WI38 (cell line): ENCODE results near the gene DNAJC2.

ENCODE experiments used
- H3K4me3 ChIP-seq: 2 replicates; pipeline ENCODE4 v1.5.1; 2011; ENCODE audit warnings: low read depth, mild to moderate bottlenecking, control low read depth, low read length
- CTCF ChIP-seq: IDR thresholded peaks from 2 replicates; pipeline ENCODE4 v1.5.1; 2012; ENCODE audit warnings: low read depth, mild to moderate bottlenecking, control low read depth, low read length

DNAJC2 gene

DNA sequence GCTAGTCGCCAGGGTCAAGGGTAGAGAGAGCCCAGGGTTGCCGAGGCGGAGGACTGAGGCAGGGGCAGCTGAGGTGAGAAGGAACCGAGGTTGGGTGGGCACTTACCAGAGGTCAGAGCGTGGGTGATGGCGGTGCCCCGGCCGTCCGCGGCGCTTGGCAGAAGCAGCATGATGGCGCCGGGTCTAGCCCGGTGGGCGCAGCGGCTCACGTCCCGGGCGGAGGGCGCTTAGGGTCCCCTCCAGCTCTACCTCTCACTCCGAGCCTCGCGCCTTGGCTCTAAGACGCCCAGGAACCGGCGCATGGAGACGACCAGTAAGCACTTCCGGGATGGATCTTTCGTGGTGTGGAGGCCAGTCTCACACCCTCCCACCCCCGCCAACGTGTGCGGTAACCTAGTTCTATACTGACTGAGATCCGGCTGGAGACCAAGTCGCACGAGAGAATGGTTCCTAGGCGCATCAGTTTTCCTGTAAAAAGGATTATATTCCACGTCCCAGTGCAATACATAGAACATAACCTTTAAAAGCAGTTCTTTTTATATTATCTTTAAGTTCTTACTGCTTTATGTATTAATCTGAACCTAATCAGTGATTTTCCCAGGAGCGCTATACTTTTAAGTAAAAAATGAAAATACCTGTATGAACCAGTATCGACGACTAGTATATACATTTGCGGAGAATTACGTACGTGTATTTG is at the start of gene DNAJC2:
Gene DNAJC2 (minus strand): TSS at position 315 of the 697 bp plus-strand sequence. CDS start 145 bp downstream, at position 170.
- TF ChIP-seq CTCF, result no peak
- H3K4me3 ChIP-seq, result peak within 1 kb of the TSS; percentile 91

- TF ChIP-seq CTCF, result no peak
- H3K4me3 ChIP-seq, result no peak overlapping the region
Observed at GRCh38 chr7:103391976-103392375, 47.4 kb upstream of the DNAJC2 start.

DNA sequence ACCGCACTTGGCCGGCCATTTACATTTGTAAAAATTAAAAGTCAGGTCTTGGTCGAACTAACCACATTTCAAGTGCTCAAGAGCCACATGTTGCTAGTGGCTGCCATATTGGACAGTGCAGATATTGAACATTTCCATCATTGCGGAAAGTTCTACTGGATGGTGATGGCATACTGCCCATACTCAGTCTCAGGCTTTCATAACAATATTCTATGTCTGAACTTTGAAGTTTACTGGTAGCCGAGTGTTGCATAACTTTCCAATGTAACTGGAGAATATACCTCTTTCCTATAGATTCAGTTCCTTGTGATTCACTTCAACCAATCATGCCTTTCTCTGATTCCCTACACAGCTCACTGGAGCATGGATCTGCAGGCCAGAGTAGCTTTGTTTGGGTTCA is 46.6 kb upstream of the DNAJC2 start:
- no peak for TF ChIP-seq CTCF
- H3K4me3 ChIP-seq, result no peak overlapping the region

GRCh38 chr7:103389263-103389662 is 44.7 kb upstream of the DNAJC2 start:
- H3K4me3 ChIP-seq, result no peak overlapping the region
- no peak for TF ChIP-seq CTCF

- no peak overlapping the region for H3K4me3 ChIP-seq
- no peak for TF ChIP-seq CTCF
Observed at GRCh38 chr7:103388469-103389140, 44.0 kb upstream of the DNAJC2 start.

GRCh38 chr7:103387242-103387641 is 42.7 kb upstream of the DNAJC2 start:
- no peak overlapping the region for H3K4me3 ChIP-seq
- no peak for TF ChIP-seq CTCF

- H3K4me3 ChIP-seq, result no peak overlapping the region
- no peak for TF ChIP-seq CTCF
Observed at GRCh38 chr7:103382032-103382402, 37.5 kb upstream of the DNAJC2 start.
